Head of caudate nucleus (tissue), 42 donors: ENCODE measurements around the gene LHX5.
A peak's percentile ranks its signal among the peaks of the same experiment; 100 is the strongest.

Experiments
- DNase-seq, 42 donors: peaks; one replicate each; pipeline versions ENCODE4 v3.0.0 to v3.0.0-alpha.2; 2020 to 2021; ENCODE audit warnings: mixed read lengths in 7 of 42
- intact Hi-C: fragments of 100-400 bp; cut with DNase I; formaldehyde crosslinking; loops from one replicate; pipeline ENCODE4 v1.15.0; 2022

Gene LHX5

GRCh38 chr12:113449839-113450238 lies 21.8 kb downstream of the LHX5 start:
- no peak for DNase-seq
- intact Hi-C loops: no loop called here

- no peak for DNase-seq
- intact Hi-C loops: no loop called here
These were observed 22.4 kb downstream of the LHX5 start for GRCh38 chr12:113449299-113449698.

GRCh38 chr12:113448873-113449272 lies 22.8 kb downstream of the LHX5 start:
- intact Hi-C loops: no loop called here
- DNase-seq: no peak

GRCh38 chr12:113445544-113446171 lies 26.0 kb downstream of the LHX5 start:
- intact Hi-C loops: no loop called here

GRCh38 chr12:113443030-113443539 lies 28.6 kb downstream of the LHX5 start:
- intact Hi-C loops: no loop called here
- DNase-seq: no peak

More at GRCh38 chr12:113445544-113446171, 26.0 kb downstream of the LHX5 start:
- DNase-seq: no peak

- intact Hi-C loops: no loop called here
- DNase-seq: no peak
These were observed 30.5 kb downstream of the LHX5 start for GRCh38 chr12:113440947-113441782.

- no peak for DNase-seq
- intact Hi-C loops: no loop called here
These were observed 31.3 kb downstream of the LHX5 start for GRCh38 chr12:113440336-113440735.

GRCh38 chr12:113439606-113440030 lies 32.1 kb downstream of the LHX5 start:
- intact Hi-C loops: no loop called here
- DNase-seq: peak; percentile 36 to 83 (median 62)

- no peak for DNase-seq
- intact Hi-C loops: no loop called here
These were observed 32.4 kb downstream of the LHX5 start for GRCh38 chr12:113439301-113439597.

- intact Hi-C loops: no loop called here
- no peak for DNase-seq
These were observed 33.0 kb downstream of the LHX5 start for GRCh38 chr12:113438523-113439300.

- intact Hi-C loops: no loop called here
- DNase-seq: no peak
These were observed 34.0 kb downstream of the LHX5 start for GRCh38 chr12:113437729-113438100.

- intact Hi-C loops: no loop called here
- DNase-seq: no peak
These were observed 34.5 kb downstream of the LHX5 start for GRCh38 chr12:113436993-113437728.

- DNase-seq: no peak
- intact Hi-C loops: no loop called here
These were observed 35.1 kb downstream of the LHX5 start for GRCh38 chr12:113436586-113436985.

- no peak for DNase-seq
- intact Hi-C loops: no loop called here
These were observed 36.3 kb downstream of the LHX5 start for GRCh38 chr12:113435367-113435766.

- intact Hi-C loops: no loop called here
- DNase-seq: no peak
These were observed 38.7 kb downstream of the LHX5 start for GRCh38 chr12:113432986-113433385.

- intact Hi-C loops: loop anchor here (5.0 to 10.0 kb wide), 2 partner anchors 116 to 234 kb away; no protein-coding TSS in a partner anchor
- no peak for DNase-seq
These were observed 43.2 kb downstream of the LHX5 start for GRCh38 chr12:113428482-113428881.

GRCh38 chr12:113427882-113428281 lies 43.8 kb downstream of the LHX5 start:
- intact Hi-C loops: loop anchor here (5.0 to 10.0 kb wide), 2 partner anchors 116 to 233 kb away; no protein-coding TSS in a partner anchor
- DNase-seq: no peak

GRCh38 chr12:113425960-113426453 lies 45.7 kb downstream of the LHX5 start:
- no peak for DNase-seq
- intact Hi-C loops: loop anchor here (5.0 to 10.0 kb wide), 2 partner anchors 114 to 231 kb away; no protein-coding TSS in a partner anchor
